ENCODE measurements around the gene SLC9A9.
"Not testable (repeated sequence)": the region's sequence is repeated elsewhere in the genome, so short reads cannot be mapped to it uniquely, and the experiment has no call there.

Gene SLC9A9

DNA sequence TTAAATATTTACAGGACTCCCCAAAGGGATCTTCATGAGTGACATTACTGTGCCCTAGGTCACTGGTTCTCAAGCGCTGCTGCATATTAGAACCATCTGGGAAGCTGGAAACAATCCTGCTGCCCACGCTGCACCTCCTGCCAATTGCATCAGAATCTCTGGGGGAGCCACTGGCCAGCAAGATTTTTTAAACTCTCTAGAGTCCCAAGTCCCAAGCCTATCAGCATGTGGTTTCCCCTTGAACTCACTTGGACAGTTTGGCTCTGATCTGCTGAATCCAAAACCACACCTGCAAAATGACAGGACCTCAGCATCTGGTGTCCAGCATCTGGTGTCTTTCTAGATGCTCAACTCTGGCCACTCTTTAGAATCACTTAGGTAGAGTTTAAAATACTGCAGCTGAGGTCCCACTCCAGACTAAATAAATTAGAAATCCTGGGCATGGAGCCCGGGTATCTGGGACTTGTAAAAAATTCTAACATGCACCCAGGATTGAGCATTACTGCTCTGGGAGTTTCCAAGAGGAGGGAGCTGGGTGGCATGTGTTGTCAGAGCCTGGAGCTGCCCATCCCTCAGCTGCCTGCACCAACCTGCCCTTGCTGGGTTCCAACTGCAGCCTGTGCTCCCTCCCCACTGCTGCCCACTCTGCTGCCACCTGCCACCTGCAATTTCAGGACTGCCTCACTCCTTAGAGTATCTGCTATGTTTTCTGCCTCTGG, 311.3 kb downstream of the SLC9A9 start:
- DNase-seq (no peak), ATAC-seq (no peak)
- peaks cover 23% of the 10 kb centered on the region for H3K4me1 Mint-ChIP-seq

GRCh38 chr3:143535994-143536784, 312.1 kb downstream of the SLC9A9 start:
- no peaks in the 10 kb centered on the region for H3K9me3 Mint-ChIP-seq
- no peak overlapping the region for H3K4me3 Mint-ChIP-seq
- H3K4me1 Mint-ChIP-seq, result peaks cover 23% of the 10 kb centered on the region
- DNase-seq (no peak), ATAC-seq (peak; percentile 93)
- no peaks in the 10 kb centered on the region for H3K27me3 Mint-ChIP-seq
- peak overlapping the region in 1 of 2 donors; percentile 63 for H3K27ac Mint-ChIP-seq

More for the DNA sequence above, 311.3 kb downstream of the SLC9A9 start:
- no peak overlapping the region for H3K27ac Mint-ChIP-seq
- H3K27me3 Mint-ChIP-seq, result no peaks in the 10 kb centered on the region
- H3K4me3 Mint-ChIP-seq, result no peak overlapping the region
- no peaks in the 10 kb centered on the region for H3K9me3 Mint-ChIP-seq

DNA sequence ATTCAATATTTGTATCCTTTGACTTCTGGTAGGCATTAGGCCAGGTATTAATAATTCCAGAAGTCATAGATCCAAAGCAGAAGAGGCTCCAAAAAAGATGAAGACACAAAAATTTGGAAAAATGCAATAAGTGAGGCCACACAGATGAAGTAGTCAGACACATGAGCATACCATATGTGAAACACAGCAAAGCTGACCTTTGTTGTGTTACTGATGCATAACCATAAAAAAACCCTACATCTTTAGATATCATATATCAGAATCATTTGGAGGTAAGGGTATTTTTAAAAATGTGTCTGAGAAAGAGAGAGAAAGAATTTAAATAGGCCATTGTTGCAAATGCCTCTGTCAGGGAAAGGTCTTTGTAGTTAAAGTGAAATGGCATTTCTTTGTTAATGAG, 314.9 kb downstream of the SLC9A9 start:
- Mint-ChIP-seq H3K27me3 (no peaks in the 10 kb centered on the region), H3K9me3 (peaks cover 0 to 3% of the 10 kb centered on the region in 2 donors), H3K4me1 (peaks cover 33% of the 10 kb centered on the region), H3K27ac (no peak overlapping the region), H3K4me3 (no peak overlapping the region)
- DNase-seq, result no peak
- ATAC-seq, result no peak

- H3K4me3 Mint-ChIP-seq, result no peak overlapping the region
Observed at GRCh38 chr3:143532091-143532490, 316.2 kb downstream of the SLC9A9 start.

DNA sequence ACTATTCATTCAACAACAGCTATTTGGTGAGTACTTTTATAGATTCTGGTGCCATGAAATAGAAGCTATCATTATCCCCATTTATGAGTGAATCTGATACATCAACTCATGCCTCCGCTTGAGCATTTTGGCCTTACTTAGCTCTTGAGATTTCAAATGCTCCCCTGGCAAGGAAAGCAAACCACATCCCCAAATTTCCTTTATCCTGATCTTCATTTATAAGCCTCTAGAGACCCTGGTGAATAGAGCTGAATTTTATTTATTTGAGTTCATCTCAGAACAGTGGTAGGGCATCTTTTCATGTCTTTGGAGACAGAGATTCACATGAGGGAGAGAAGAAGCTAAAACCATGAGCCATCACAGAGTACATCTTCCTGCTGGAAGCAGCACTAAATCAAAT, 317.2 kb downstream of the SLC9A9 start:
- ATAC-seq (no peak), DNase-seq (no peak)
- H3K27me3 Mint-ChIP-seq, result no peaks in the 10 kb centered on the region
- H3K4me1 Mint-ChIP-seq, result peaks cover 16% of the 10 kb centered on the region
- no peak overlapping the region for H3K27ac Mint-ChIP-seq
- H3K4me3 Mint-ChIP-seq, result no peak overlapping the region
- peaks cover 0 to 3% of the 10 kb centered on the region in 2 donors for H3K9me3 Mint-ChIP-seq

More at GRCh38 chr3:143532091-143532490, 316.2 kb downstream of the SLC9A9 start:
- no peak for DNase-seq
- Mint-ChIP-seq H3K4me1 (peaks cover 26% of the 10 kb centered on the region), H3K9me3 (peaks cover 0 to 3% of the 10 kb centered on the region in 2 donors), H3K27me3 (no peaks in the 10 kb centered on the region), H3K27ac (no peak overlapping the region)
- no peak for ATAC-seq

DNA sequence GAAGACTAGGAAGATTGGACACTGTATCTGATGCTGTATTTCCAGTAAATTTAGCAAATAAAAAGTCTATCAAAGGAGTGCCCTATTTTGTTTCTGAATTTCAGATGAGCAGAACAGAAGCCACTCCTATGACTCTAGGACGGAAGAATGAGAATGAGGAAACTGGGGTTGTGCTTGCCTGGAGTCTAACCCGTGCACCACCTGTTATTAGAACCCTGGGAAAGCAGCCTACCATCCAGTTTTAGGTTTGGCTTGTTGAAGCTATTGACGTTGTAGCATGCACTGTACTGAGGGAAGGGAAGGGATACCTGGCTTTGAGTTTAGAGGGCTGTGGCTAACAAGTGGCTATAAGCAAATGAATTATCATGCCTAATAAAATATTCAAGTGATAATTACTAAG, 318.5 kb downstream of the SLC9A9 start:
- Mint-ChIP-seq H3K9me3 (peaks cover 0 to 3% of the 10 kb centered on the region in 2 donors), H3K27ac (no peak overlapping the region), H3K27me3 (no peaks in the 10 kb centered on the region), H3K4me1 (peaks cover 10% of the 10 kb centered on the region), H3K4me3 (no peak overlapping the region)
- DNase-seq, result no peak
- ATAC-seq, result no peak

GRCh38 chr3:143529018-143529478, 319.2 kb downstream of the SLC9A9 start:
- DNase-seq (peak in 1 of 2 donors; percentile 11), ATAC-seq (peak; percentile 84)
- no peaks in the 10 kb centered on the region for H3K27me3 Mint-ChIP-seq
- H3K4me3 Mint-ChIP-seq, result peak overlapping the region in 1 of 2 donors; percentile 3
- peaks cover 10% of the 10 kb centered on the region for H3K4me1 Mint-ChIP-seq
- peak overlapping the region; percentile 2 to 22 for H3K27ac Mint-ChIP-seq
- peaks cover 0 to 3% of the 10 kb centered on the region in 2 donors for H3K9me3 Mint-ChIP-seq

GRCh38 chr3:143526011-143526545, 322.2 kb downstream of the SLC9A9 start:
- Mint-ChIP-seq H3K27ac (no peak overlapping the region), H3K9me3 (peaks cover 0 to 3% of the 10 kb centered on the region in 2 donors), H3K27me3 (no peaks in the 10 kb centered on the region), H3K4me1 (peaks cover 10% of the 10 kb centered on the region), H3K4me3 (no peak overlapping the region)
- ATAC-seq, result no peak
- DNase-seq, result no peak

DNA sequence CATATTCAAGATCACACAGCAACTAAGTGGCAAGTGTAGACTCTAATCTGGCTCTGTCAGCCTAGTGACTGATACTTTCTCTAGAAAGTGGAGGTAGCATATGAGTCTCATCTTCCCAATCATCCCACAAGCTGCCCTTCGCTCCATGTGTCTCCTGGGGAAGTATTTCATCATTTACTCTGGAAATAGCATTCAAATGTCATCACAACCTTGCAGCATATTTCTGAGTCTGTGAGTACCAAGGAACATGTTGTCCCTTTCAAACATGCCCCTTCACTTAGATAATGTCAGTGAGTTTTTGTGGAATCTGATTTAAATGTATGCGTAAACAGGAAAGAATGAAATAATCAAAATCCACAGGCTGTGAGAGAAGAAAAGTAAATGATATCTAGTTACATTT, 322.9 kb downstream of the SLC9A9 start:
- H3K27ac Mint-ChIP-seq, result no peak overlapping the region
- H3K4me3 Mint-ChIP-seq, result no peak overlapping the region
- peaks cover 10% of the 10 kb centered on the region for H3K4me1 Mint-ChIP-seq
- H3K9me3 Mint-ChIP-seq, result peaks cover 0 to 3% of the 10 kb centered on the region in 2 donors
- no peak for ATAC-seq
- H3K27me3 Mint-ChIP-seq, result no peaks in the 10 kb centered on the region
- DNase-seq, result no peak

- no peak for DNase-seq
- Mint-ChIP-seq H3K27ac (peak overlapping the region in 1 of 2 donors; percentile 37), H3K9me3 (peaks cover 0 to 5% of the 10 kb centered on the region in 2 donors), H3K4me3 (no peak overlapping the region), H3K4me1 (no peaks in the 10 kb centered on the region), H3K27me3 (no peaks in the 10 kb centered on the region)
- no peak for ATAC-seq
Observed at GRCh38 chr3:143521803-143522202, 326.5 kb downstream of the SLC9A9 start.

DNA sequence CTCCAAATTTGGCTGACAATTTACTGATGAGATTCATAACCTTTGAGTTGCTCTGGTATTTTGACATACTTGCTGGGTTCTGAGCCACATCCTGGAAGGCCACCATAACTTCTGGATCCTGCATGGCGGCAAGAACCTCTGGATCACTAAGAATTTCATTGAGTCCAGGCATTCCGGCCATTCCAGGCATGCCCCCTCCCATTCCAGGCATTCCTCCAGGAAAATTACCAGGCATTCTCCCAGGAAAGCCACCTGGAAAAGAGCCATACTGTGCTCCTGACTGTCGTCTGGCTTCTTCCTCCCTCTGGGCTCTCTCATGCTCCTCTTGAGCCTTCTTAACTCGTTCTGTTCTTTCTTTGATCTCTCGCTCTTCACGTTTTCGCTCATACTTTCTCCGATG, 331.1 kb downstream of the SLC9A9 start:
- not testable (repeated sequence) for H3K4me1 Mint-ChIP-seq, H3K27ac Mint-ChIP-seq, H3K9me3 Mint-ChIP-seq, H3K27me3 Mint-ChIP-seq, DNase-seq, H3K4me3 Mint-ChIP-seq, ATAC-seq

DNA sequence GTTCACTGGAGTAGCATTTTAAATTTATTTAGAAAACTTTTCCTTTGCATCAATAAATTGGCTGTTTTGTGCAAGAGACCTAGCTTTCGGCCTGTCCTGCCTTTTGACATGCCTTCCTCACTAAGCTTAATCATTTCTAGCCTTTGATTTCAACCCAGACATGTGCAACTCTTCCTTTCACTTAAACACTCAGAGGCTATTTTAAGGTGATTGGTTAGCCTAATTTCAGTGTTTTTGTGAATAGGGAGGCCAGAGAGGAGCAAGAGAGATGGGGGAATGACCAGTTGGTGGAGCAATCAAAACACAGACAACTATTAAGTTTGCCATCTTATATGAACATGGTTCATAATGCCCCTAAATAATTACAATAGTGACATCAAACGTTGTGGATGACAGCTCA, 333.4 kb downstream of the SLC9A9 start:
- DNase-seq, result no peak
- ATAC-seq, result no peak
- Mint-ChIP-seq H3K4me3 (no peak overlapping the region), H3K27me3 (no peaks in the 10 kb centered on the region), H3K9me3 (peaks cover 0 to 5% of the 10 kb centered on the region in 2 donors), H3K4me1 (peaks cover 12% of the 10 kb centered on the region), H3K27ac (no peak overlapping the region)

DNA sequence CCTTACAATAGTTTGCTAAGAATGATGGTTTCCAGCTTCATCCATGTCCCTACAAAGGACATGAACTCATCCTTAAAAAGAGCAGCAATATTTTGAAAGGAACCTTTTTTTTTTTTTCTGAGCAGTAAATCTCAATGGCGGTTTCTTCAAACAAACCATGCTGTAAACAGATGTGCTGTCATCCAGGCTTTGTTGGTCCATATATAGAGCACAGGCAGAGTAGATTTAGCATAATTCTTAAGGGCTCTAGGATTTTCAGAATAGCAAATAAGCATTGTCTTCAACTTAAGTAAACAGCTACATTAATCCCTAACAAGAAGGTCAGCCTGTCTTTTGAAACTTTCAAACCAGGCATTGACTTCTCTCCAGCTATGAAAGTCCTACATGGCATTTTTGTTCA, 334.2 kb downstream of the SLC9A9 start:
- H3K4me3 Mint-ChIP-seq, result no peak overlapping the region
- no peak overlapping the region for H3K27ac Mint-ChIP-seq
- no peaks in the 10 kb centered on the region for H3K27me3 Mint-ChIP-seq
- H3K4me1 Mint-ChIP-seq, result peaks cover 12% of the 10 kb centered on the region
- ATAC-seq, result no peak
- no peak for DNase-seq
- H3K9me3 Mint-ChIP-seq, result peaks cover 0 to 5% of the 10 kb centered on the region in 2 donors

- Mint-ChIP-seq H3K27me3 (no peaks in the 10 kb centered on the region), H3K4me1 (peaks cover 12% of the 10 kb centered on the region), H3K9me3 (no peaks in the 10 kb centered on the region), H3K27ac (no peak overlapping the region), H3K4me3 (no peak overlapping the region)
- ATAC-seq (no peak), DNase-seq (no peak)
Observed at GRCh38 chr3:143511174-143511879, 336.9 kb downstream of the SLC9A9 start.

DNA sequence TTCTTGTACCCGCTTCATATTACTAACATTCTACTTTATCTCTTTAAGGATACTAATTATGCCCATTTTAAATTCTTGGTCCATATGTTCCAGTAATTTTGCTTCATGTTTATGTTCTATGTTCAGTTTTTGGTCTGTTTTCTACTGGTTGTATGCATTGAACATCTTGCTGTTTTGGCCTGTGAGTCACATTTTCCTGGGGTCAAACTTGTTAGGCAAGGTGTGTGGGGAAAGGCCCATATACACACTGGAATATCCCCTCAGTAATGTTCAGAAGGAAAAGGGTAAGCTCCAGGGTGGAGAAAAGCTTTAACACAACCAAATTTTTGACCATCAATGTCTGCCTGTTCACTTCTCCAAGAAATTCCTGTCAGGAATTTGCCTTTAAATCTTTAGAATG, 337.7 kb downstream of the SLC9A9 start:
- H3K9me3 Mint-ChIP-seq, result no peaks in the 10 kb centered on the region
- no peaks in the 10 kb centered on the region for H3K27me3 Mint-ChIP-seq
- no peak overlapping the region for H3K27ac Mint-ChIP-seq
- ATAC-seq (no peak), DNase-seq (no peak)
- peaks cover 12% of the 10 kb centered on the region for H3K4me1 Mint-ChIP-seq
- H3K4me3 Mint-ChIP-seq, result no peak overlapping the region

All from stimulated activated naive CD8-positive, alpha-beta T cell treated with anti-CD3 and anti-CD28 coated beads, Interleukin-15, amount 100 ng/mL, for 72 hours (primary cell).